B cell (primary cell): Measurements from ENCODE around the gene ARHGAP18. TPM values are rescaled to one million over a fixed set of nuclear protein-coding genes. Genes with fewer than 3 reads are reported as not detected.

Experiments used
- ATAC-seq: fragments of 200-7000 bp; cut with Tn5 transposase; one replicate; pipeline ENCODE4 v1.10.0; 2021; ENCODE audit warnings: low read depth, mild to moderate bottlenecking, moderate number of reproducible peaks, moderate library complexity
- CTCF ChIA-PET: fragments of 350-600 bp; sonication (Branson Sonifier 250); formaldehyde crosslinking; loops from one replicate; lab custom pipeline; 2021; ENCODE audit warnings: antibody characterized with exemption, inconsistent platforms; lab: Charles Lee
- POLR2A ChIA-PET: fragments of 350-600 bp; sonication (Branson Sonifier 250); formaldehyde crosslinking; loops from one replicate; lab custom pipeline; 2021; ENCODE audit warnings: antibody characterized with exemption; lab: Charles Lee
- DNase-seq: peaks from one replicate; pipeline ENCODE4 v3.0.0; 2013
- H2AFZ ChIP-seq: 2 replicates; pipeline ENCODE4 v1.6.1; 2012; ENCODE audit warnings: mild to moderate bottlenecking, low read depth, low read length; ENCODE audit not compliant: insufficient read depth, poor library complexity, severe bottlenecking
- H3K27ac ChIP-seq, 2 donors: 1 replicate in 1 of 2; 2 replicates in 1 of 2; pipeline ENCODE4 v1.5.1; 2012 to 2013; ENCODE audit warnings: low read length in 2 of 2, mild to moderate bottlenecking in 2 of 2, moderate library complexity in 1 of 2
- H3K27me3 ChIP-seq, 4 experiments: fragments of 200-600 bp in 1 of 4; sonication (generic) in 1 of 4; replicated peaks in 1 of 4; 1 replicate in 2 of 4; 2 replicates in 2 of 4; pipeline versions ENCODE4 v1.6.1 to v1.7.0; 2013 to 2016; ENCODE audit warnings: low read length in 3 of 4, mild to moderate bottlenecking in 2 of 4, mixed read lengths in 1 of 4, moderate library complexity in 1 of 4; ENCODE audit not compliant: insufficient read depth in 4 of 4, control insufficient read depth in 3 of 4; ENCODE audit errors: control extremely low read depth in 1 of 4
- H3K36me3 ChIP-seq, 2 experiments: replicated peaks in 1 of 2; 1 replicate in 1 of 2; 2 replicates in 1 of 2; pipeline versions ENCODE4 v1.6.1 to v1.7.1; 2013; ENCODE audit warnings: low read length in 1 of 2; ENCODE audit not compliant: insufficient read depth in 2 of 2, control insufficient read depth in 1 of 2; ENCODE audit errors: control extremely low read depth in 1 of 2, extremely low read depth in 1 of 2
- H3K4me1 ChIP-seq, 2 donors: fragments of 200-600 bp in 1 of 2; sonication (generic) in 1 of 2; 1 replicate in 1 of 2; 2 replicates in 1 of 2; pipeline versions ENCODE4 v1.5.1 to v1.6.1; 2013 to 2017; ENCODE audit warnings: low read length in 2 of 2; ENCODE audit not compliant: control insufficient read depth in 2 of 2, insufficient read depth in 2 of 2
- H3K4me2 ChIP-seq: replicated peaks from 2 replicates; pipeline ENCODE3; 2012; ENCODE audit warnings: mild to moderate bottlenecking, low read depth, low read length; ENCODE audit not compliant: poor library complexity, severe bottlenecking
- H3K4me3 ChIP-seq, 5 experiments: fragments of 200-600 bp in 1 of 5; sonication (generic) in 1 of 5; 1 replicate in 3 of 5; 2 replicates in 2 of 5; pipeline versions ENCODE4 v1.5.1 to v1.7.0; 2011 to 2016; ENCODE audit warnings: low read length in 4 of 5, mild to moderate bottlenecking in 4 of 5, low read depth in 2 of 5, control low read depth in 1 of 5, moderate library complexity in 1 of 5; ENCODE audit not compliant: insufficient read depth in 1 of 5; ENCODE audit errors: control extremely low read depth in 1 of 5, extremely low read depth in 1 of 5
- H3K79me2 ChIP-seq: fragments of 200-600 bp; sonication (generic); one replicate; pipeline ENCODE4 v1.6.0; 2016; ENCODE audit warnings: low read length; ENCODE audit not compliant: control insufficient read depth, insufficient read depth
- H3K9ac ChIP-seq: fragments of 200-600 bp; sonication (generic); 2 replicates; pipeline ENCODE4 v1.6.1; 2017; ENCODE audit warnings: mild to moderate bottlenecking, low read length, moderate library complexity
- H3K9me3 ChIP-seq, 3 donors: one replicate each; pipeline versions ENCODE4 v1.6.1 to v1.7.1; 2013; ENCODE audit warnings: low read length in 2 of 3; ENCODE audit not compliant: control insufficient read depth in 2 of 3, insufficient read depth in 1 of 3; ENCODE audit errors: control extremely low read depth in 1 of 3
- H4K20me1 ChIP-seq: 2 replicates; pipeline ENCODE4 v1.6.0; 2012; ENCODE audit warnings: mild to moderate bottlenecking, low read length; ENCODE audit not compliant: insufficient read depth, control insufficient read depth, poor library complexity, severe bottlenecking
- H3K27ac Mint-ChIP-seq: one replicate; pipeline ENCODE4 v1.8.0; 2021; ENCODE audit warnings: mixed read lengths
- H3K27me3 Mint-ChIP-seq: one replicate; pipeline ENCODE4 v1.8.0; 2021; ENCODE audit warnings: mixed read lengths
- H3K4me1 Mint-ChIP-seq: one replicate; pipeline ENCODE4 v1.8.0; 2021; ENCODE audit warnings: mixed read lengths
- H3K4me3 Mint-ChIP-seq: one replicate; pipeline ENCODE4 v1.8.0; 2021; ENCODE audit warnings: mixed read lengths
- H3K9me3 Mint-ChIP-seq: one replicate; pipeline ENCODE4 v1.8.0; 2022; ENCODE audit warnings: mixed read lengths; ENCODE audit not compliant: insufficient read depth
- EZH2 ChIP-seq: IDR thresholded peaks from 2 replicates; pipeline ENCODE4 v1.6.1; 2012; ENCODE audit warnings: borderline replicate concordance, low read depth, mild to moderate bottlenecking, moderate library complexity, low read length; ENCODE audit not compliant: insufficient read depth, poor library complexity, severe bottlenecking
- WGBS: methylation state at CpG from one replicate; pipeline ENCODE4 v1.1.5; 2013; ENCODE audit warnings: missing lambda C conversion rate; ENCODE audit not compliant: insufficient coverage; 5-methylcytosine and 5-hydroxymethylcytosine counted together
- intact Hi-C: fragments of 100-400 bp; cut with micrococcal nuclease; formaldehyde crosslinking; loops from one replicate; pipeline ENCODE4 v1.10.0; 2022
- polyA plus RNA-seq: library from polyadenylated mRNA; depleted of rRNA; stranded (reverse); fragments of >200 nt; gene quantifications from 2 replicates; pipeline ENCODE4 v1.2.3, GENCODE V29; 2012
- total RNA-seq, 2 donors: library from RNA; stranded (reverse); fragments of 120-200 nt in 1 of 2; gene quantifications; 1 replicate in 1 of 2; 2 replicates in 1 of 2; pipeline versions ENCODE4 v1.2.3 to v1.2.4, GENCODE V29; 2013 to 2022
- TF ChIP-seq, protein P1 (sequence below): fragments of 200-600 bp; IDR thresholded peaks from one replicate; pipeline ENCODE4 v1.8.0; 2022; ENCODE audit warnings: antibody characterized with exemption, mild to moderate bottlenecking

Gene ARHGAP18
- total and polyA plus RNA-seq, 2 donors (not counting 1 experiment from before 2014, with no cell fraction given): 0.95 to 3.9 TPM

DNA sequence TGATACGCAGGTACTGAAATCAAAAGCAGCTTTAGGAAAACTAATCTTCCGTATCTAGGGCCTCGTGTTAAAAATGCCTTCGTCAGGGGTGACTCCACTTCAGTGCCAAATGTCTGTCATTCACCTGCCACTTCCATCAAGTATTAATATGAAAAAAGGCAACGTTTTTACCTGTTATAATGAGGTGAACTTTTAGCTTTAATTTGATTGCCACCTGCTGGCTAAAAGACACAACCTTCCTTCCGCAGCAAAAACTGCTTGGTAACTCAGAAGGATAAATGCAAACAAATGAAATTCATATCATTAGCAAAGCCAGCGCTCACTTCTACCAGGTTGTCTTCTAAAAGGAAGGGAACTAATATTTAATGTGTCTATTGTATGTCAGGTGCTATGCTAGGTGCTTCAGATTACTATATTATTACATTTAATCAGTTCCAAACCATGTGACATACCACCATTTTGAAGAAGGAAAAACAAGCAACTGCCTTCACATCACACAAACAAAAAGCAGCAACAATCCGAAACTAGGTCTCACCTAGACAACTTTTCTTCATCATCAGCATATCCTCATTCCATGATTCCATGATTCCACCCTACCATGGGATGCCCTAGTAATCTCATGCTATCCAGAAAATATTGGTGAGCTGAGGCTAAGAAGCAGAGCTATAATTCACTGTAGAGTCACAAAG is 20.6 kb upstream of the ARHGAP18 start:
- Histone ChIP-seq H3K79me2 (no peaks in the 10 kb centered on the region), H3K36me3 (no peaks in the 10 kb centered on the region), H3K4me2 (no peak overlapping the region), H3K9ac (no peak overlapping the region), H3K4me1 (peaks cover 0 to 4% of the 10 kb centered on the region in 2 donors), H3K4me3 (no peak overlapping the region), H3K9me3 (no peaks in the 10 kb centered on the region), H4K20me1 (no peaks in the 10 kb centered on the region), H2AFZ (peak overlapping the region; percentile 65), H3K27me3 (no peaks in the 10 kb centered on the region), H3K27ac (no peak overlapping the region)
- intact Hi-C loops: loop anchor here (1.0 to 2.0 kb wide), 6 partner anchors 21 to 291 kb away; no protein-coding TSS in a partner anchor
- H3K4me1 Mint-ChIP-seq: no peaks in the 10 kb centered on the region
- TF ChIP-seq EZH2: no peak
- TF ChIP-seq, protein P1, sequence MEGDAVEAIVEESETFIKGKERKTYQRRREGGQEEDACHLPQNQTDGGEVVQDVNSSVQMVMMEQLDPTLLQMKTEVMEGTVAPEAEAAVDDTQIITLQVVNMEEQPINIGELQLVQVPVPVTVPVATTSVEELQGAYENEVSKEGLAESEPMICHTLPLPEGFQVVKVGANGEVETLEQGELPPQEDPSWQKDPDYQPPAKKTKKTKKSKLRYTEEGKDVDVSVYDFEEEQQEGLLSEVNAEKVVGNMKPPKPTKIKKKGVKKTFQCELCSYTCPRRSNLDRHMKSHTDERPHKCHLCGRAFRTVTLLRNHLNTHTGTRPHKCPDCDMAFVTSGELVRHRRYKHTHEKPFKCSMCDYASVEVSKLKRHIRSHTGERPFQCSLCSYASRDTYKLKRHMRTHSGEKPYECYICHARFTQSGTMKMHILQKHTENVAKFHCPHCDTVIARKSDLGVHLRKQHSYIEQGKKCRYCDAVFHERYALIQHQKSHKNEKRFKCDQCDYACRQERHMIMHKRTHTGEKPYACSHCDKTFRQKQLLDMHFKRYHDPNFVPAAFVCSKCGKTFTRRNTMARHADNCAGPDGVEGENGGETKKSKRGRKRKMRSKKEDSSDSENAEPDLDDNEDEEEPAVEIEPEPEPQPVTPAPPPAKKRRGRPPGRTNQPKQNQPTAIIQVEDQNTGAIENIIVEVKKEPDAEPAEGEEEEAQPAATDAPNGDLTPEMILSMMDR: peak; percentile 78
- H3K4me3 Mint-ChIP-seq: no peak overlapping the region
- no CpG with 5 or more reads among the region's 8 CpGs for WGBS
- no peaks in the 10 kb centered on the region for H3K9me3 Mint-ChIP-seq
- CTCF ChIA-PET: interaction anchor here (0.6 to 11.0 kb wide), 29 partner anchors 9 to 667 kb away, joined by 3 to 349 read pairs (median 6); partner anchors contain the start of gene ARHGAP18
- no peak overlapping the region for H3K27ac Mint-ChIP-seq
- POLR2A ChIA-PET: interaction anchor here (0.6 kb wide), 1 partner anchor 48 kb away, joined by 3 read pairs; no protein-coding TSS in a partner anchor
- H3K27me3 Mint-ChIP-seq: no peaks in the 10 kb centered on the region
- ATAC-seq (peak; percentile 24), DNase-seq (peak; percentile 65)

DNA sequence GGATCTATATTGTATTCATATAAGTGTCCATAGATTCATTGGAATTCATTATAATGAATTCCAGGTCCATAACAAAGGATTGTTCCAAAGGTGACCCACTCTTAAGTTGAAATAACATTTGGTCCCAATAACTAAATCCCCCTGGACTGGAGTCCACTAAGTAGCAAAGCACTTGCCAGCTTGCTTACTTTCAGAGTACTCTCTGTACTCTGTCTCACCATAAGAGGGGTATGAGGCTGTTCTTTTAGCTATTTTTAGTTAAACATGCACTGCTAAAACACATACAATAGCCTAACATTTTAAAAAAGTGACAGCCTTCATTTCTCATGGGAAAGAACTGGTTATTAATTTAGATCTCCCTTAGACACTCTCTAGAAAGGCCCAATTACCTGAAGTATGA is 16.7 kb upstream of the ARHGAP18 start:
- ATAC-seq: no peak
- H3K4me1 Mint-ChIP-seq: no peaks in the 10 kb centered on the region
- intact Hi-C loops: no loop called here
- no peaks in the 10 kb centered on the region for H3K79me2 ChIP-seq
- H3K4me2 ChIP-seq: no peak overlapping the region
- H3K9me3 ChIP-seq: no peaks in the 10 kb centered on the region
- H3K27ac Mint-ChIP-seq: no peak overlapping the region
- H3K27me3 Mint-ChIP-seq: no peaks in the 10 kb centered on the region
- no peaks in the 10 kb centered on the region for H3K36me3 ChIP-seq
- H3K4me3 ChIP-seq: no peak overlapping the region
- H3K9me3 Mint-ChIP-seq: no peaks in the 10 kb centered on the region
- H2AFZ ChIP-seq: no peak overlapping the region
- no peak overlapping the region for H3K4me3 Mint-ChIP-seq
- no peaks in the 10 kb centered on the region for H3K27me3 ChIP-seq
- H3K4me1 ChIP-seq: peaks cover 0 to 4% of the 10 kb centered on the region in 2 donors
- no peak for DNase-seq
- ChIA-PET CTCF (interaction anchor here (2.0 to 11.0 kb wide), 3 partner anchors 18 to 125 kb away, joined by 4 to 349 read pairs (median 48); partner anchors contain the start of gene ARHGAP18), POLR2A (no interaction called here)
- no peaks in the 10 kb centered on the region for H4K20me1 ChIP-seq
- H3K27ac ChIP-seq: no peak overlapping the region
- TF ChIP-seq EZH2: no peak
- TF ChIP-seq, protein P1: no peak
- H3K9ac ChIP-seq: no peak overlapping the region
